Skeletal muscle tissue (tissue), 4 donors: ENCODE data around the gene PGPEP1. TPM values are rescaled to one million over a fixed set of nuclear protein-coding genes. Genes with fewer than 3 reads are reported as not detected.
A peak's percentile ranks its signal among the peaks of the same experiment; 100 is the strongest.

ENCODE experiments used
- H3K27ac ChIP-seq: one replicate; pipeline ENCODE4 v1.7.0; 2013; ENCODE audit warnings: mild to moderate bottlenecking, low read depth, low read length, inconsistent platforms
- H3K27me3 ChIP-seq, 3 donors: one replicate each; pipeline ENCODE4 v1.7.0; 2013; ENCODE audit warnings: low read length in 3 of 3; ENCODE audit not compliant: control insufficient read depth in 3 of 3, insufficient read depth in 3 of 3
- H3K36me3 ChIP-seq, 3 donors: one replicate each; pipeline ENCODE4 v1.7.0; 2013; ENCODE audit warnings: low read length in 3 of 3; ENCODE audit not compliant: control insufficient read depth in 3 of 3, insufficient read depth in 3 of 3
- H3K4me1 ChIP-seq, 3 donors: one replicate each; pipeline ENCODE4 v1.7.0; 2013; ENCODE audit warnings: low read length in 3 of 3, mild to moderate bottlenecking in 3 of 3; ENCODE audit not compliant: control insufficient read depth in 3 of 3, insufficient read depth in 3 of 3
- H3K4me3 ChIP-seq, 3 donors: one replicate each; pipeline ENCODE4 v1.7.0; 2013; ENCODE audit warnings: low read length in 3 of 3
- H3K9ac ChIP-seq, 3 donors: one replicate each; pipeline ENCODE4 v1.7.0; 2013; ENCODE audit warnings: low read length in 3 of 3, mild to moderate bottlenecking in 3 of 3, moderate library complexity in 2 of 3, low read depth in 1 of 3
- H3K9me3 ChIP-seq, 3 donors: one replicate each; pipeline ENCODE4 v1.7.0; 2013; ENCODE audit warnings: low read length in 3 of 3; ENCODE audit not compliant: control insufficient read depth in 3 of 3
- total RNA-seq: library from RNA; depleted of rRNA; stranded (reverse); fragments of >200 nt; gene quantifications from one replicate; pipeline ENCODE4 v1.2.3, GENCODE V29; 2014
- donor health status: Osteomylitis.

Gene PGPEP1
- total RNA-seq, 1 donor from 2014 or later, result 10.4 TPM

- Histone ChIP-seq H3K36me3 (peaks cover 0 to 11% (median 0%) of the 10 kb centered on the region in 3 donors), H3K4me3 (peak overlapping the region; percentile 40 to 64 (median 62)), H3K9ac (peak overlapping the region in 2 of 3 donors; percentile 53 to 74), H3K9me3 (peaks cover 0 to 2% (median 0%) of the 10 kb centered on the region in 3 donors), H3K4me1 (peaks cover 5 to 17% (median 14%) of the 10 kb centered on the region in 3 donors), H3K27ac (no peak overlapping the region), H3K27me3 (peaks cover 0 to 8% (median 4%) of the 10 kb centered on the region in 3 donors)
These were observed 47.9 kb downstream of the PGPEP1 start for GRCh38 chr19:18388100-18388959.

GRCh38 chr19:18388960-18389725 lies 48.7 kb downstream of the PGPEP1 start:
- peak overlapping the region in 2 of 3 donors; percentile 62 to 64 for H3K4me3 ChIP-seq
- H3K9ac ChIP-seq, result peak overlapping the region in 1 of 3 donors; percentile 74
- H3K27ac ChIP-seq, result no peak overlapping the region
- peaks cover 0 to 13% (median 0%) of the 10 kb centered on the region in 3 donors for H3K36me3 ChIP-seq
- peaks cover 0 to 8% (median 4%) of the 10 kb centered on the region in 3 donors for H3K27me3 ChIP-seq
- peaks cover 5 to 17% (median 14%) of the 10 kb centered on the region in 3 donors for H3K4me1 ChIP-seq
- peaks cover 0 to 2% (median 0%) of the 10 kb centered on the region in 3 donors for H3K9me3 ChIP-seq

- Histone ChIP-seq H3K9ac (no peak overlapping the region), H3K27ac (no peak overlapping the region)
These were observed 49.3 kb downstream of the PGPEP1 start for GRCh38 chr19:18389726-18390064.

DNA sequence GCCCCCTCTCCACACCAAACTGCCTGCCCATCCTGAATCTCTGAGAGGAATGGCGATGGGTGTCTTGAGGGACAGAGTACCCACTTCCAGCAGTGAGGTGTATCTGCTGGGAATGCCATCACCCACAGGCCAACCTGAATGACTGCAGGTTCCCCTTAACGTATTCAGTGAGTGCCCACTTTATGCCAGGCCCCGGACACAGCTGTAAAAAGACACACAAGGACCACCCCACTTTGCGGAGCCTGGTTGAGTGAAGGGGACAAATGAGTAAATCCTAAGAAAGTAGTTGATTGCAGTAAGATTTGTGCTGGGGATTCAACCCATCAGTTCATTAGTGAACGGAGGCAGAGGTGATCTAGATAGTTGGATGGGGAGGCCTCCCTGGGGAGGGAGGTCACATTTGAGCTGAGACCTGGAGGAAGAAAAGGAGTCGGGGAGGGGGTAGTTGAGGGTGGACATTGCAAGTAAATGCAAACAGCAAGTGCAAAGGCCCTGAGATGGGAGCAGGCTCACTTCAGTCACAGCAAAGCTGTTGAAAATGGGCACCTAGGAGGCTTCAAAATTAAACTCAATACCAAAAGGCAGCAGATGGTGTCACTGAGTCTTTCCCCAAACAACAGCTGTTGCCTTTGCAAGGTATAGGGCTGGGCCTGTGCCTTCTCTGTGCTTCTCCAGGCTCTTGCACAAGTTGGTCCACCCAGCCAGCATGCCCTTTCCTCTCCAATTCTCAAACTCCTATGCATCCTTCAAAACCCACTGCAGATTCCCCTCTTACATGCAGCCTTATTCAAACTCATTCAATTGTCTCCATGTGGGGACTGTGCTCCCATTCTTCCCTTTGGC lies 49.9 kb downstream of the PGPEP1 start:
- Histone ChIP-seq H3K9me3 (peaks cover 0 to 2% (median 0%) of the 10 kb centered on the region in 3 donors), H3K36me3 (peaks cover 0 to 13% (median 0%) of the 10 kb centered on the region in 3 donors)

More at GRCh38 chr19:18389726-18390064, 49.3 kb downstream of the PGPEP1 start:
- peaks cover 0 to 2% (median 0%) of the 10 kb centered on the region in 3 donors for H3K9me3 ChIP-seq
- H3K27me3 ChIP-seq, result peaks cover 0 to 8% (median 4%) of the 10 kb centered on the region in 3 donors
- peaks cover 5 to 17% (median 14%) of the 10 kb centered on the region in 3 donors for H3K4me1 ChIP-seq
- H3K36me3 ChIP-seq, result peaks cover 0 to 13% (median 0%) of the 10 kb centered on the region in 3 donors
- H3K4me3 ChIP-seq, result no peak overlapping the region

DNA sequence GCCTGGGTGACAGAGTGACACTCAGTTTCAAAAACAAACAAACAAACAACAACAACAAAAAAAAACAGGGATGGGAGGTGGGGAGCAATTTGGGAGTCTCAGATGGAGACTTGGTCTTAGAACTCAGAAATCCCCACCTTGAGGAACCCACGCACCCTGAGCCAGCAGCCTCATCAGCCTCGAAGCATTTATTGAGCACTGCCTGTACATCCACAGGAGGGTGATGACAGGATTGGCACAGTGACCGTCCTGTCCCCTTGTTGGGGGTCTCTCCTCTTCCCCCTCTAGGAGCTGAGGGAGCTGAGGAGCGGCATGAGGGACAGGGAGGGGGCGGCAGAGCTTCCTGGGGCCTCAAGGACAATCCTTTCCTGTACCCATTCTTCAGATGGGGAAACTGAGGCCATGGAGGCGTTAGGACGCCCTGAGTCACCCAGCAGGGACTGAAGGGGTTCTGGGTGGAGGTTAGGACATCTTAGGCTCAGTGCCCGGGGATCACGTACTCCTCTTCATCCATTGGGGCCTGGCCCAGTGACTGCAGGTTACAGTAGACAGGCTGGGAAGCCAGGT lies 51.2 kb downstream of the PGPEP1 start:
- H3K36me3 ChIP-seq, result peaks cover 0 to 13% (median 0%) of the 10 kb centered on the region in 3 donors
- no peak overlapping the region for H3K9ac ChIP-seq
- H3K4me3 ChIP-seq, result no peak overlapping the region
- peaks cover 0 to 2% (median 0%) of the 10 kb centered on the region in 3 donors for H3K9me3 ChIP-seq
- H3K4me1 ChIP-seq, result peaks cover 10 to 24% (median 21%) of the 10 kb centered on the region in 3 donors
- H3K27ac ChIP-seq, result no peak overlapping the region
- H3K27me3 ChIP-seq, result peaks cover 0 to under 1% (median 0%) of the 10 kb centered on the region in 3 donors

More for the DNA sequence above, 49.9 kb downstream of the PGPEP1 start:
- H3K27me3 ChIP-seq, result peaks cover 0 to 7% (median 3%) of the 10 kb centered on the region in 3 donors
- no peak overlapping the region for H3K27ac ChIP-seq
- H3K9ac ChIP-seq, result no peak overlapping the region
- peaks cover 5 to 17% (median 14%) of the 10 kb centered on the region in 3 donors for H3K4me1 ChIP-seq
- H3K4me3 ChIP-seq, result peak overlapping the region in 1 of 3 donors; percentile 12

DNA sequence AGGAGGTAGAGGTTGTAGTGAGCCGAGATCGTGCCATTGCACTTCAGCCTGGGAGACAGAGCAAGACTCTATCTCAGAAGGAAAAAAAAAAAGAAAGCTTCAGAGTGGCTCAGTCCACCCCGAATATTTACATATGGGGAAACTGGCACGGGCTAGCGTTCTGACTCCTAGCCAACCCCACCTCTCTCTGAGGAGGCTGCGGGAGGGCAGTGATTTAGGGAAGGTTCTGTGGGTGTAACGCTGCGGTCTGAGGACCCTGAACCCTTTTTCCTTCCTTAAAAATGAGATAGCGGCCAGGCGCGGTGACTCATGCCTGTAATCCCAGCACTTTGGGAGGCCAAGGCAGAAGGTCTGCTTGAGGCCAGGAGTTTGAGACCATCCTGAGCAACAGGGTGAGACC lies 52.0 kb downstream of the PGPEP1 start:
- Histone ChIP-seq H3K36me3 (peaks cover 0 to 13% (median 0%) of the 10 kb centered on the region in 3 donors), H3K27me3 (peaks cover 0 to 8% (median 1%) of the 10 kb centered on the region in 3 donors), H3K4me3 (no peak overlapping the region), H3K9ac (no peak overlapping the region), H3K27ac (no peak overlapping the region), H3K9me3 (peaks cover 0 to 2% (median 0%) of the 10 kb centered on the region in 3 donors), H3K4me1 (peaks cover 11 to 27% (median 24%) of the 10 kb centered on the region in 3 donors)

- Histone ChIP-seq H3K9ac (no peak overlapping the region), H3K9me3 (peaks cover 0 to 2% (median 0%) of the 10 kb centered on the region in 3 donors), H3K36me3 (peaks cover 0 to 13% (median 0%) of the 10 kb centered on the region in 3 donors), H3K4me1 (peaks cover 11 to 26% (median 24%) of the 10 kb centered on the region in 3 donors), H3K4me3 (no peak overlapping the region), H3K27me3 (peaks cover 0 to 8% (median 2%) of the 10 kb centered on the region in 3 donors), H3K27ac (no peak overlapping the region)
These were observed 52.5 kb downstream of the PGPEP1 start for GRCh38 chr19:18392926-18393325.

DNA sequence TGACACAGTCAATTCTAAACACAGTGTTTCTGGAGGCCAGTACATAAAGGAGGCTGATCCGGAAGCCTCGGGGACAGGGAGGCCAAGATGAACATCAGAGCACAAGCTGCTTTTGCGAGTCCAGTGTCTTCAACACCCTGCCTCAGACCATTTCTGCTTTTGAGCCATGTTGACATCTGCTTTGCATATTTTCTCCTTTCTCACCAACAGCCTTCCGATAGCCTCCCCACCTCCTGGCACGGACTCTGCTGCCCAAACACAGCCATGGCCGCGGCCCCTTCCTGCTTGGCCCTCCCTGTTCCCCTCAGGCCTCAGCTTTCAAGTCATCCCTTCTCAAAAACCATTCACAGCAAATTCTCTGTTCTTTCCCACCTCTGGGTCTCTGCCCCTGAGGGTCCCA lies 53.4 kb downstream of the PGPEP1 start:
- Histone ChIP-seq H3K9ac (no peak overlapping the region), H3K36me3 (peaks cover 0 to 13% (median 0%) of the 10 kb centered on the region in 3 donors), H3K27ac (no peak overlapping the region), H3K9me3 (peaks cover 0 to 2% (median 0%) of the 10 kb centered on the region in 3 donors), H3K27me3 (peaks cover 0 to 8% (median 2%) of the 10 kb centered on the region in 3 donors), H3K4me3 (no peak overlapping the region), H3K4me1 (peaks cover 11 to 17% (median 16%) of the 10 kb centered on the region in 3 donors)
